Neutrophil (primary cell): ENCODE results near the gene EFNA2.

Experiments used
- H3K27ac ChIP-seq: fragments of 200-600 bp; sonication (generic); 2 replicates; pipeline ENCODE4 v1.5.1; 2016; ENCODE audit warnings: mild to moderate bottlenecking, moderate library complexity
- H3K27me3 ChIP-seq: fragments of 200-600 bp; sonication (generic); 2 replicates; pipeline ENCODE4 v1.6.0; 2016; ENCODE audit warnings: mild to moderate bottlenecking
- H3K36me3 ChIP-seq: fragments of 200-600 bp; sonication (generic); 2 replicates; pipeline ENCODE4 v1.5.1; 2017
- H3K4me1 ChIP-seq, 2 experiments: fragments of 200-600 bp in 1 of 2; sonication (generic) in 1 of 2; 1 replicate in 1 of 2; 2 replicates in 1 of 2; pipeline versions ENCODE4 v1.5.1 to v1.6.1; 2013 to 2016; ENCODE audit warnings: low read depth in 1 of 2, low read length in 1 of 2, mild to moderate bottlenecking in 1 of 2, moderate library complexity in 1 of 2; ENCODE audit not compliant: control insufficient read depth in 1 of 2, insufficient read depth in 1 of 2
- H3K4me3 ChIP-seq, 2 experiments: fragments of 200-600 bp in 1 of 2; sonication (generic) in 1 of 2; 1 replicate in 1 of 2; 2 replicates in 1 of 2; pipeline ENCODE4 v1.5.1; 2013 to 2016; ENCODE audit warnings: low read depth in 1 of 2, low read length in 1 of 2, mild to moderate bottlenecking in 1 of 2, moderate library complexity in 1 of 2
- H3K9me3 ChIP-seq: fragments of 200-600 bp; sonication (generic); 2 replicates; pipeline ENCODE4 v1.5.1; 2016
- TF ChIP-seq, protein P1 (sequence below): fragments of 200-600 bp; sonication (generic); IDR thresholded peaks from 2 replicates; pipeline ENCODE4 v1.5.1; 2016; ENCODE audit warnings: antibody characterized with exemption

Gene EFNA2

GRCh38 chr19:1255186-1256161, 30.2 kb upstream of the EFNA2 start:
- Histone ChIP-seq H3K9me3 (peaks cover 14% of the 10 kb centered on the region), H3K4me1 (peaks cover 71 to 73% of the 10 kb centered on the region in 2 experiments), H3K36me3 (peaks cover 89% of the 10 kb centered on the region), H3K27ac (peak overlapping the region; percentile 100), H3K4me3 (peak overlapping the region; percentile 20 to 98), H3K27me3 (no peaks in the 10 kb centered on the region)
- TF ChIP-seq, protein P1, sequence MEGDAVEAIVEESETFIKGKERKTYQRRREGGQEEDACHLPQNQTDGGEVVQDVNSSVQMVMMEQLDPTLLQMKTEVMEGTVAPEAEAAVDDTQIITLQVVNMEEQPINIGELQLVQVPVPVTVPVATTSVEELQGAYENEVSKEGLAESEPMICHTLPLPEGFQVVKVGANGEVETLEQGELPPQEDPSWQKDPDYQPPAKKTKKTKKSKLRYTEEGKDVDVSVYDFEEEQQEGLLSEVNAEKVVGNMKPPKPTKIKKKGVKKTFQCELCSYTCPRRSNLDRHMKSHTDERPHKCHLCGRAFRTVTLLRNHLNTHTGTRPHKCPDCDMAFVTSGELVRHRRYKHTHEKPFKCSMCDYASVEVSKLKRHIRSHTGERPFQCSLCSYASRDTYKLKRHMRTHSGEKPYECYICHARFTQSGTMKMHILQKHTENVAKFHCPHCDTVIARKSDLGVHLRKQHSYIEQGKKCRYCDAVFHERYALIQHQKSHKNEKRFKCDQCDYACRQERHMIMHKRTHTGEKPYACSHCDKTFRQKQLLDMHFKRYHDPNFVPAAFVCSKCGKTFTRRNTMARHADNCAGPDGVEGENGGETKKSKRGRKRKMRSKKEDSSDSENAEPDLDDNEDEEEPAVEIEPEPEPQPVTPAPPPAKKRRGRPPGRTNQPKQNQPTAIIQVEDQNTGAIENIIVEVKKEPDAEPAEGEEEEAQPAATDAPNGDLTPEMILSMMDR = no peak

DNA sequence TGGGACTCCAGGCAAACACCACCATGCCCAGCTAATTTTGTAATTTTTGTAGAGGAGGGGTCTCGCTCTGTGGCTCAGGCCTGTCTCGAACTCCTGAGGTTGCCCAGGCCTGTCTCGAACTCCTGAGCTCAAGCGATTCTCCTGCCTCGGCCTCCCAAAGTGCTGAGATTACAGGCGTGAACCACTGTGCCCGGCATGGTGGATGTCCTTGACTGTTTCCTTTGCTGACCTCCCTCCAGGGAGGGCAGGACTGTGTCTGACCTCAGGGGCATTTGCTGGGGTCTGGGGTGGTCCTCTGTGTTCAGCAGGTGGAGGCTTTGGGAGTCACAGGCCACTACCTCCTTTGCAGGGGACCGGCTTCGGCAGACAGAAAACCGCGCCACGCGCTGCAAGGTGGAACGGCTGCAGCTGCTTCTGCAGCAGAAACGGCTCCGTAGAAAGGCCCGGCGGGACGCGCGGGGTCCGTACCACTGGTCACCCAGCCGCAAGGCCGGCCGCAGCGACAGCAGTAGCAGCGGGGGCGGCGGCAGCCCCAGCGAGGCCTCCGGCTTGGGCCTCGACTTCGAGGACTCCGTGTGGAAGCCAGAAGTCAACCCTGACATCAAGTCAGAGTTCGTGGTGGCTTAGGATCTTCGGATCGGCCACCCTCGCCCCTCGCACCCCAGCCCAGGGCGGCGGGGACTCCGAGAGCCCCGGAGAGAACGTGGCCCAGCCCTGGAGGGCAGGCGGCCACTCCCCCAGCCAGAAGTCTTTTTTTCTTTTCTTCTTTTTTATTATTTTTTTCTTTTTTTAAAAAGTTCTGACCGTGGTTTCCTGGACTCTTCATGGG, 28.8 kb upstream of the EFNA2 start:
- TF ChIP-seq, protein P1 = no peak
- peaks cover 14% of the 10 kb centered on the region for H3K9me3 ChIP-seq
- H3K4me3 ChIP-seq = peak overlapping the region; percentile 71 to 72
- H3K27ac ChIP-seq = peak overlapping the region; percentile 100
- H3K27me3 ChIP-seq = no peaks in the 10 kb centered on the region
- peaks cover 76% of the 10 kb centered on the region for H3K36me3 ChIP-seq
- H3K4me1 ChIP-seq = peaks cover 79 to 80% of the 10 kb centered on the region in 2 experiments

DNA sequence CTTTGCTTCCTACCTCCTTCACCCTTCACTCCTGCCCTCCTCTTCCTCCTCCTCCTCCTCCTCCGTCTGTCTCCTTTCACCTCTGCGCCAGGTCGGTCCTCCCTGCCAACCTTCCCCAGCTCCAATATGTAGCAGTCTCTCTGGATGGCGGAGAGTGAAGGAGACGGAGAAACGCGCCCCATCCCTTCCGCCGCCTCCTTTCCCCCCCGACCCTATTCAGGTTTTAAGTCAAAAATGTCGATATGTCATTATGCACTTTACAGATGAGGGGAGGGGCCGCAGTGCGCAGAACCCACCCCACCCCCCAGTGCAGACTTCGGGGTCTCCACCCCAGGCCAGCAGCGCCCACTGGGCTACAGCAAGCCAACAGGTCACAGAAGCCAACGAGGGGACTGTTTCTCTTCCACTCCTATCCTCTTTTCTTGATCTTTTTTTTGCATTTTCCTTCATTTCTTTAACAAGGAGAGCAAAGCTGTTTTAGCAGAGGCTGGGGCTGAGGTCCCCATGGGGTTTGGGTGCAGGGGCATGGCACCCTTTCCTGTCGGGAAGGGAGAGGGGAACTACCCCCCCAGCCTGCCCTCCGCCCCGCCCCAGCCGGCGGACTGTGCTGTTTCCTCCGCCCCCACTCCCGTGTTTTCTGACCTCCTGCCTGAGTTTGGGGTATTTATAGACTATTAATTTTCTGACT, 28.1 kb upstream of the EFNA2 start:
- peaks cover 71% of the 10 kb centered on the region for H3K36me3 ChIP-seq
- peaks cover 87% of the 10 kb centered on the region in 2 experiments for H3K4me1 ChIP-seq
- TF ChIP-seq, protein P1 = no peak

GRCh38 chr19:1258163-1258492, 27.5 kb upstream of the EFNA2 start:
- H3K27ac ChIP-seq = peak overlapping the region; percentile 100
- peak overlapping the region; percentile 71 to 72 for H3K4me3 ChIP-seq

More for the DNA sequence above, 28.1 kb upstream of the EFNA2 start:
- Histone ChIP-seq H3K4me3 (peak overlapping the region; percentile 71 to 72), H3K27me3 (no peaks in the 10 kb centered on the region), H3K9me3 (peaks cover 14% of the 10 kb centered on the region), H3K27ac (peak overlapping the region; percentile 100)

More at GRCh38 chr19:1258163-1258492, 27.5 kb upstream of the EFNA2 start:
- Histone ChIP-seq H3K27me3 (no peaks in the 10 kb centered on the region), H3K36me3 (peaks cover 66% of the 10 kb centered on the region), H3K9me3 (peaks cover 14% of the 10 kb centered on the region), H3K4me1 (peaks cover 89 to 92% of the 10 kb centered on the region in 2 experiments)
- TF ChIP-seq, protein P1 = no peak
